ENCODE measurements around the gene ADIPOR2. TPM values are rescaled to one million over a fixed set of nuclear protein-coding genes. Genes with fewer than 3 reads are reported as not detected.

The ADIPOR2 gene
- total RNA-seq, 4 donors from 2014 or later = 29.5 to 44.3 (median 37.1) TPM

- 10 to 11% methylated on average over 28 to 31 of the region's 34 CpGs for WGBS, 2 donors
- H3K4me3 ChIP-seq (ENCODE audit: low read depth, poor library complexity, severe bottlenecking) = no peak overlapping the region
- DNase-seq (ENCODE audit: low spot score in 2 of 2) = no peak
- intact Hi-C loops (cut with DNase I; ENCODE audit: low total_unique reads) = loop anchor here (5.0 kb wide), 1 partner anchor 981 kb away; the partner anchor contains the start of gene ITFG2
- no peak for TF ChIP-seq POLR2A (IDR thresholded peaks at IDR 0.05)
- TF ChIP-seq CTCF (IDR thresholded peaks at IDR 0.05) = no peak
Measured at GRCh38 chr12:1830981-1831963, 140.4 kb downstream of the ADIPOR2 start.

- no peak overlapping the region for H3K4me3 ChIP-seq (ENCODE audit: low read depth, poor library complexity, severe bottlenecking)
- TF ChIP-seq CTCF (IDR thresholded peaks at IDR 0.05) = no peak
- TF ChIP-seq POLR2A (IDR thresholded peaks at IDR 0.05) = no peak
- intact Hi-C loops (cut with DNase I; ENCODE audit: low total_unique reads) = loop anchor here (5.0 kb wide), 1 partner anchor 979 kb away; the partner anchor contains the start of gene ITFG2
- 71 to 76% methylated on average over 17 of the region's 17 CpGs for WGBS, 2 donors
- no peak for DNase-seq (ENCODE audit: low spot score in 2 of 2)
Measured at GRCh38 chr12:1832801-1833595, 142.1 kb downstream of the ADIPOR2 start.

GRCh38 chr12:1833596-1834028 is 142.7 kb downstream of the ADIPOR2 start:
- intact Hi-C loops (cut with DNase I; ENCODE audit: low total_unique reads) = loop anchor here (5.0 kb wide), 1 partner anchor 979 kb away; the partner anchor contains the start of gene ITFG2
- H3K4me3 ChIP-seq (ENCODE audit: low read depth, poor library complexity, severe bottlenecking) = no peak overlapping the region
- no peak for DNase-seq (ENCODE audit: low spot score in 2 of 2)
- 83 to 87% methylated on average over 10 of the region's 10 CpGs for WGBS, 2 donors
- TF ChIP-seq POLR2A (IDR thresholded peaks at IDR 0.05) (no peak), CTCF (IDR thresholded peaks at IDR 0.05) (no peak)

- DNase-seq (ENCODE audit: low spot score in 2 of 2) = no peak
- H3K4me3 ChIP-seq (ENCODE audit: low read depth, poor library complexity, severe bottlenecking) = no peak overlapping the region
- intact Hi-C loops (cut with DNase I; ENCODE audit: low total_unique reads) = loop anchor here (5.0 kb wide), 1 partner anchor 978 kb away; the partner anchor contains the start of gene ITFG2
- WGBS, 2 donors = 81 to 86% methylated on average over 21 to 34 of the region's 34 CpGs
- no peak for TF ChIP-seq CTCF (IDR thresholded peaks at IDR 0.05)
- no peak for TF ChIP-seq POLR2A (IDR thresholded peaks at IDR 0.05)
Measured at GRCh38 chr12:1834186-1834925, 143.5 kb downstream of the ADIPOR2 start.

Measured in lower leg skin (tissue), 4 donors.